Choroid plexus epithelial cell (primary cell): ENCODE results near the gene TMEM198.

Experiments used
- DNase-seq: peaks from one replicate; pipeline ENCODE4 v3.0.0-alpha.2; 2010; ENCODE audit warnings: low read depth
- H3K4me3 ChIP-seq: 2 replicates; pipeline ENCODE4 v1.5.1; 2011; ENCODE audit warnings: low read depth, mild to moderate bottlenecking, control low read depth, low read length, moderate library complexity
- TF ChIP-seq, protein P1 (sequence below): conservative IDR thresholded peaks from 2 replicates; pipeline ENCODE4 v1.5.1; 2011; ENCODE audit warnings: low read depth, mild to moderate bottlenecking, control low read depth, inconsistent platforms, low read length, moderate library complexity

The TMEM198 gene

DNA sequence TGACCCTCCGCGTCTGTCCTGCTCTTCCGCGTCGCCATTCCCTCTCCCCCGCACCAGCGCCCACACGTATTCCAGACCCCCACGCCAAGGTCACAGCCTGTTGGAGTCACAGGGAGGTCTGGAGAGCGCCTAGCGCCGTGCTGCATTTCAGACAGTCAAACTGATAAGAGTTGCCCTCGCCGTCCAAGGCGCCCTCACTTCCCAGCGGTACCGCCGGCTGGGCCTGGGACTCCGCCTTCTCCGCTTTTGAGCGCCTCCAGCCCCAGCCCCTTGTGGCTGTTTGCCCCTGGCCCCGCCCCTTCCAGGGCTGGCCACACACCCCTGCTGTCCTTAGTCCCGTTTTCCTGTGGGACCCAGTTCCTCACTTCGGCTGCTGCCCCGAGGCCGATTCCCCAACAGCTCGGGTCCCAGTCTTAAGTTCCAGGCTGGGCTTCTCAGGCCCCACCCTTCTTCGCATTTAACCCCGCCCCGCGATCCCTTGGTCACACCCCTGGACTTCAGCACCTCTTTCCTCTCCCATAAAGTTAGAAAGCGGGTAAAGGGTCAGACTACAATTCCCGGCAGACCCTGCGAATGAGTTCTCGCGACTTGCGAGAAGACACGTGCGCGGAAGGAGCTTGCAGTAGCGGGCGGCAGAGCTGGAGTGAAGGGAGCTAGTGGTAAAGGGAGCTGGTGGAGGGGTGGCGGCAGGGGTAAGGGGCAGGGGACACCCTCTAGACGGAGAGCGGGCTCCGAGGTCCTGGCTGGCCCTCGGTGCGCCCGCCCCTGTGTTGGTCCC, 45.4 kb upstream of the TMEM198 start, which contains the start of gene GMPPA:
GMPPA (plus strand) TSS at position 612 of the 778 bp plus-strand sequence. CDS start 1,085 bp downstream, outside the sequence.
- peak within 1 kb of the TSS; percentile 84 for H3K4me3 ChIP-seq
- peak; percentile 99 for DNase-seq
- TF ChIP-seq, protein P1, sequence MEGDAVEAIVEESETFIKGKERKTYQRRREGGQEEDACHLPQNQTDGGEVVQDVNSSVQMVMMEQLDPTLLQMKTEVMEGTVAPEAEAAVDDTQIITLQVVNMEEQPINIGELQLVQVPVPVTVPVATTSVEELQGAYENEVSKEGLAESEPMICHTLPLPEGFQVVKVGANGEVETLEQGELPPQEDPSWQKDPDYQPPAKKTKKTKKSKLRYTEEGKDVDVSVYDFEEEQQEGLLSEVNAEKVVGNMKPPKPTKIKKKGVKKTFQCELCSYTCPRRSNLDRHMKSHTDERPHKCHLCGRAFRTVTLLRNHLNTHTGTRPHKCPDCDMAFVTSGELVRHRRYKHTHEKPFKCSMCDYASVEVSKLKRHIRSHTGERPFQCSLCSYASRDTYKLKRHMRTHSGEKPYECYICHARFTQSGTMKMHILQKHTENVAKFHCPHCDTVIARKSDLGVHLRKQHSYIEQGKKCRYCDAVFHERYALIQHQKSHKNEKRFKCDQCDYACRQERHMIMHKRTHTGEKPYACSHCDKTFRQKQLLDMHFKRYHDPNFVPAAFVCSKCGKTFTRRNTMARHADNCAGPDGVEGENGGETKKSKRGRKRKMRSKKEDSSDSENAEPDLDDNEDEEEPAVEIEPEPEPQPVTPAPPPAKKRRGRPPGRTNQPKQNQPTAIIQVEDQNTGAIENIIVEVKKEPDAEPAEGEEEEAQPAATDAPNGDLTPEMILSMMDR = peak; percentile 5

DNA sequence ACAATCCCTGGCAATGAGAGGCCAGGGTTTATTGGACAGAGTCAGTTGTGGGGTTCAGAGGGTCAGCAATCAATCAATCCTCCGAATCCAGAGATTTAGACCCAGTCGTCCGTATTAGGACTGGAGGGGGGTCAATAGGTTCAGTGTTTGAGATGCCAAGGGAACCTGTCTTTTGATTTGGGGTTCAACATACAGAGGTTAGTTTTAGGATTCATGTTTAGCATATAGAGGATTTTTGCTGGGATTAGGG, 44.8 kb upstream of the TMEM198 start:
- TF ChIP-seq, protein P1 = no peak
- no peak for DNase-seq
- peak overlapping the region; percentile 84 for H3K4me3 ChIP-seq

DNA sequence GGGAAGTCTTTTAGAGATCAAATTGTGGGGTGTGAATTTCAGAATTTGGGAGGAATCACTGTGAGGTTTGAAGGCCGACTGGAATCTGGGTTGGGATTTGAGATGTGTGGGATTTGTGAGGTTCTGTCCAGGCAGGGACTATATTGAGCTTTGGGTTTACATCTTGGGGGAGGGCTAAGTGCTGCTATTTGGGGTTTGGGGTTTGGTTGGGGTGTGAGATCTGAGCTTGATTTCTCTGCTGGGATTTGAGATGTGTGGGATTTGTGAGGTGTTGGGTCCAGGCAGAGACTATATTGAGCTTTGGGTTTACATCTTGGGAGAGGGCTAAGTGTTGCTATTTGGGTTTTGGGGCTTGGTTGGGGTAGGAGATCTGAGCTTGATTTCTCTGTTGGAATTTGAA, 44.3 kb upstream of the TMEM198 start:
- TF ChIP-seq, protein P1 = no peak
- DNase-seq = no peak
- H3K4me3 ChIP-seq = peak overlapping the region; percentile 84

DNA sequence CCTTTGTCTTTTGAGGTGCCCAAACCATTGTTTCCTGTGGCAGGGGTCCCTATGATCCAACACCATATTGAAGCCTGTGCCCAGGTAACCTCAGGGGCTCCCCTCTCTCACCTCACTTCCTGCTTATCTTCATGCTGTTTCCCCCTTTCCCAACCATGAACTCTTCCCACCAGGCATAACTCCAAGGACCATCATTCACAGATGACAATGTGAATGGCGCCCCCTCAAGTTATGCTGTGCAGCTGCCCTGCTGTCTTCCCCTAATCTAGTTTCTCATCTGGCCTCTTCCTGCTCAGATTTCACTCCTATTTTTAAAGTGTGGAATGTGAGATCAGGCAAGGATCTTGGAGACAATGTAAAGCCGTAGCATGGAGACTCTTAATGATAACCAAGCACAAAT, 43.7 kb upstream of the TMEM198 start:
- TF ChIP-seq, protein P1 = peak; percentile 52
- H3K4me3 ChIP-seq = peak overlapping the region; percentile 7
- peak; percentile 44 for DNase-seq

DNA sequence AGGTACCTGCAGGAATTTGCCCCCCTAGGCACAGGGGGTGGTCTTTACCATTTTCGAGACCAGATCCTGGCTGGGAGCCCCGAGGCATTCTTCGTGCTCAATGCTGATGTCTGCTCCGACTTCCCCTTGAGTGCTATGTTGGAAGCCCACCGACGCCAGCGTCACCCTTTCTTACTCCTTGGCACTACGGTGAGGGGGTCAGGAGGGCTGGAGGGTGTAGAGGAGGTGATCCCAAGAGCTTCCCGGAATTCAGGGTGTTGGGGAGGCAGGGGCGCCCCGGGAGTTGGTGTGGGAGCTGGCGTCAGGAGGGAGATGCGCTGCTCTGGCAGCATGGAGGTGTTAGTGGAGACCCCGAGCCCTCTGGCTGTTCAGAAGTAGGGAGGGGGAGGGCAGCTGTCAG, 42.0 kb upstream of the TMEM198 start:
- no peak overlapping the region for H3K4me3 ChIP-seq
- TF ChIP-seq, protein P1 = no peak
- DNase-seq = no peak

DNA sequence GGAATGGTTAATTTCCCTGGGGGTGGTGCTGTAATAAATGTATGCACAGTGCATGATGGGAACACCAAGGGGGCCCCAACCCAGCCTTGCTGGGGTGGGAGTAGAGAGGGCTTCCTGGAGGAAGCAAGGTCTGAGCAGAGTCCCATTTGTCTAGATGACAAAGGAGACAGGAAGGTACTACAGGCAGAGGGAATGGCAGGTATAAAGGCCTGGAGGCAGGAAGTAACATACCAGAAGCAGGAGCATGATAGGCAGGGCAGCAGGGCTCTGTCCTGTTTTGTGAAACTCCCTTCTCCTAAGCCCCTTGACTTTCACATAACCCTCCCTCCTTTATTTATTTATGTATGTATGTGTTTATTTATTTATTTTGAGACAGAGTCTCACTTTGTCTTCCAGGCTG, 41.2 kb upstream of the TMEM198 start:
- H3K4me3 ChIP-seq = no peak overlapping the region
- TF ChIP-seq, protein P1 = no peak
- DNase-seq = no peak

DNA sequence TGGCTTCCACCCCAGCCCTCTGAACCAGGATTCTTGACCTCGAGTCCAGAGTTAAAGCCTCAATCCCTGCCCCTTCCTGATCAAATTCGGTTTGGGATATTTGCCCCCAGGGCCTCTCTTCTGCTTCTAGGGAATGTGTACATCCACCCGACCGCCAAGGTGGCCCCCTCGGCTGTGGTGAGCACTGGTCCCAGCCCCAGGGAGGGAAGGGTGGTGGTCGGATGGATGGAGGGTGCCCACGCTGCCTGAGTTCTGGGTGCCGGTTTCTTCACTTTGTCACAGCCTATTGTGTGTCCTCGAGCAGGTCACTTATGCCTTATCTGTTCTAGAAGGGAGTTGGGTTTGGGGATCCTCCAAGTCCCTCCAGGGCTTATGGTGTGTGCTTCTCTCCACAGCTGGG, 38.2 kb upstream of the TMEM198 start:
- TF ChIP-seq, protein P1 = no peak
- DNase-seq = no peak
- no peak overlapping the region for H3K4me3 ChIP-seq
